Vagina (tissue), 2 donors: ENCODE measurements around the gene CLCA4.

Source experiments
- POLR2A ChIP-seq, 2 donors: fragments of 450-650 bp; IDR thresholded peaks; one replicate each; pipeline ENCODE4 v1.6.1; 2017; ENCODE audit warnings: antibody characterized with exemption in 2 of 2, mild to moderate bottlenecking in 2 of 2, moderate library complexity in 2 of 2
- POLR2AphosphoS5 ChIP-seq, 2 donors: sonication (generic); formaldehyde crosslinking; IDR thresholded peaks; one replicate each; pipeline ENCODE4 v1.9.0; 2017; ENCODE audit warnings: antibody characterized with exemption in 2 of 2, mild to moderate bottlenecking in 2 of 2, low read depth in 1 of 2; ENCODE audit not compliant: insufficient read depth in 1 of 2
- TF ChIP-seq, protein P1 (sequence below), 3 experiments: fragments of 450-650 bp in 2 of 3; fragments of 200-600 bp in 1 of 3; sonication (generic) in 1 of 3; IDR thresholded peaks; one replicate each; pipeline ENCODE4 v1.5.1; 2017 to 2019; ENCODE audit warnings: antibody characterized with exemption in 3 of 3, mild to moderate bottlenecking in 2 of 3, moderate library complexity in 2 of 3

DNA sequence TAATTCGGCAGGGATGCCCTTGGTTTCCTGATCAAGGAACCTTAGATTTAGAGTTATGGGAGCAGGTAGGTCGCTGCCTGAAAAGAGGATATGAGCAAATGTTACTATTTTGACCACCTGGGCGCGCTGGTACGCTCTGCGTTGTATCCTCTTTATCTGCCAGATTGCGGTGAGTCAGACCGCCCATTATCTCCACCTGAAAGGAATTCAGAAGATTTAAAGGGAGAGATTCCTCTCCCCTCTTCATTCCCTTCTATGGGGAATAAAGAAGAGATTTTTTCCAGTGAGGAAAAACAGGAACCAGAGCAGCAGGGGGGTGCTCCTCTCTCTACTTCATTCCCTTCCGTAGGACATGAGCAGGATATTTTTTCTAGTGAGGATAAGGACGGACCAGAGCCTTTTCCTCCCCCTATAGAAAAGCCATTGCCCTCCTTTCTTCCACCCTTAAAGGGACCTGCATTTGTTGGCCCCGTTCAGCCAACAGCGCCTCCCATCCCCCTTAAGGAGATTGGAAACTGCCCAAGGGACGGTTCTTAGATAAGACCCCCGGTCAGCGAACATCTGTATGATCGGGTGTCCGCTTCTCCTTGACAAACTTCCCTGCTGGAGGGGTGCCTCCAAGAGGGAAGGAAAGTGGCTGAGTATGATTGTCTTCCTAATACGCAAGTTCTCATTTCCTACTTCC, 44.0 kb upstream of the CLCA4 start:
- TF ChIP-seq POLR2AphosphoS5 (IDR thresholded peaks at IDR 0.05; ENCODE audit: insufficient read depth in 1 of 2, low read depth in 1 of 2) = no peak
- TF ChIP-seq, protein P1, sequence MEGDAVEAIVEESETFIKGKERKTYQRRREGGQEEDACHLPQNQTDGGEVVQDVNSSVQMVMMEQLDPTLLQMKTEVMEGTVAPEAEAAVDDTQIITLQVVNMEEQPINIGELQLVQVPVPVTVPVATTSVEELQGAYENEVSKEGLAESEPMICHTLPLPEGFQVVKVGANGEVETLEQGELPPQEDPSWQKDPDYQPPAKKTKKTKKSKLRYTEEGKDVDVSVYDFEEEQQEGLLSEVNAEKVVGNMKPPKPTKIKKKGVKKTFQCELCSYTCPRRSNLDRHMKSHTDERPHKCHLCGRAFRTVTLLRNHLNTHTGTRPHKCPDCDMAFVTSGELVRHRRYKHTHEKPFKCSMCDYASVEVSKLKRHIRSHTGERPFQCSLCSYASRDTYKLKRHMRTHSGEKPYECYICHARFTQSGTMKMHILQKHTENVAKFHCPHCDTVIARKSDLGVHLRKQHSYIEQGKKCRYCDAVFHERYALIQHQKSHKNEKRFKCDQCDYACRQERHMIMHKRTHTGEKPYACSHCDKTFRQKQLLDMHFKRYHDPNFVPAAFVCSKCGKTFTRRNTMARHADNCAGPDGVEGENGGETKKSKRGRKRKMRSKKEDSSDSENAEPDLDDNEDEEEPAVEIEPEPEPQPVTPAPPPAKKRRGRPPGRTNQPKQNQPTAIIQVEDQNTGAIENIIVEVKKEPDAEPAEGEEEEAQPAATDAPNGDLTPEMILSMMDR (IDR thresholded peaks at IDR 0.05) = no peak
- no peak for TF ChIP-seq POLR2A (IDR thresholded peaks at IDR 0.05)
